ENCODE measurements around the gene ZNF41. TPM values are rescaled to one million over a fixed set of nuclear protein-coding genes. Genes with fewer than 3 reads are reported as not detected.

Gene ZNF41
- total RNA-seq, 1 donor from 2014 or later: 14.5 TPM

DNA sequence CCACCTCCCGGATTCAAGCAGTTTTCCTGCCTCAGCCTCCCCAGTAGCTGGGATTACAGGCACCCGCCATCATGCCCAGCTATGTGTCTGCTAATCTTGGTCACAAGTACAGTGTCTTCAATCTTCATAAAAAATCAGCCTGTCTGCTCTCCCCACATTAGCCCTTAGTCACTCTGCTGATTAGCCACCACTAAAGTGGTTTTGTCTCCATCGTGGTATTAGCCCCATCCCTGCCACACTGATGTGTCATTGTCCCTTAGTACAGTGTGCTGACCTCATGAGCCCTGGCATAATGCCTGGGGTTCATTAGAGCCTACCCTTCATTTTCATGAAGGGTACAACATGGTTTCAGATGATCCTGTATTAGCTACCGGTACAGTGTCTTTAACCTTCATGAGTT, 62.8 kb downstream of the ZNF41 start:
- intact Hi-C loops (cut with micrococcal nuclease): no loop called here

DNA sequence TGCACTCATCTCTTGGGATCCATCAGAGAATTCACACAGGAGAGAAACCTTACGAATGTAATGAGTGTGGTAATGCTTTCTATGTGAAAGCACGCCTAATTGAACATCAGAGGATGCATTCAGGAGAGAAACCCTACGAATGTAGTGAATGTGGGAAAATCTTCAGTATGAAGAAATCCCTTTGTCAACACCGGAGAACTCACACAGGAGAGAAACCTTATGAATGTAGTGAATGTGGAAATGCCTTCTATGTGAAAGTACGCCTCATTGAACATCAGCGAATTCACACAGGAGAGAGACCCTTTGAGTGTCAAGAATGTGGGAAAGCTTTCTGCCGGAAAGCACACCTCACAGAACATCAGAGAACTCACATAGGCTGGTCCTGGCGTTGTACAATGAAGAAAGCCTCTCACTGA, 69.8 kb downstream of the ZNF41 start:
- intact Hi-C loops (cut with micrococcal nuclease): no loop called here

Other genes with a start within 250 kb of the ZNF41 start
- gene ZNF157, start 112.6 kb downstream of the ZNF41 start, total RNA-seq: 0.15 and 0.20 TPM in 2 replicates
- gene ARAF, start 78.0 kb upstream of the ZNF41 start, total RNA-seq: 93.8 and 97.1 TPM in 2 replicates
- 123 and 125 TPM in 2 replicates for gene TIMP1, start 99.2 kb upstream of the ZNF41 start, total RNA-seq
- 0.17 and 1.1 TPM in 2 replicates for gene SYN1, start 136.6 kb upstream of the ZNF41 start, total RNA-seq
- gene CFP, start 146.7 kb upstream of the ZNF41 start, total RNA-seq: 25.2 and 26.9 TPM in 2 replicates
- gene ELK1, start 167.3 kb upstream of the ZNF41 start, total RNA-seq: 63.3 and 68.5 TPM in 2 replicates
- gene UXT, start 176.0 kb upstream of the ZNF41 start, total RNA-seq: 142 and 157 TPM in 2 replicates

All from T-helper 1 cell treated with Interleukin-12 subunit alpha and Interleukin-12 subunit beta and Interleukin-4 antibody, amounts not matched to agents 30 ng/mL and 1 ng/mL, for 36 hours (primary cell).